H1 (cell line): ENCODE data around the gene SLC6A8. TPM values are rescaled to one million over a fixed set of nuclear protein-coding genes. Genes with fewer than 3 reads are reported as not detected.

Experiments
- CTCF ChIA-PET: fragments of 300-600 bp; sonication (Branson Sonifier 250); formaldehyde crosslinking; loops from one replicate; lab custom pipeline; 2021; ENCODE audit not compliant: partially characterized antibody; lab: Charles Lee
- POLR2A ChIA-PET: fragments of 300-600 bp; sonication (Branson Sonifier 250); formaldehyde crosslinking; loops from one replicate; lab custom pipeline; 2021; ENCODE audit warnings: inconsistent platforms; ENCODE audit not compliant: partially characterized antibody; lab: Charles Lee
- DNase-seq, 2 experiments: peaks; one replicate each; pipeline versions ENCODE4 v3.0.0 to v3.0.0-alpha.2; 2010 to 2022; ENCODE audit warnings: low spot score in 2 of 2, low read depth in 1 of 2, mixed read lengths in 1 of 2
- FAIRE-seq: peaks from 2 replicates; lab custom pipeline; 2011; peaks lifted over from hg19 to GRCh38; lab: Jason Lieb, UNC
- H2AFZ ChIP-seq: 2 replicates; pipeline ENCODE4 v1.8.1; 2012; ENCODE audit warnings: low read length, inconsistent platforms
- H2AK5ac ChIP-seq: 2 replicates; pipeline ENCODE4 v1.6.1; 2013; ENCODE audit warnings: low read depth, low read length
- H2BK120ac ChIP-seq: replicated peaks from 2 replicates; pipeline ENCODE3; 2013; ENCODE audit warnings: low read depth, low read length, inconsistent platforms
- H2BK12ac ChIP-seq: 2 replicates; pipeline ENCODE4 v1.6.1; 2013; ENCODE audit warnings: low read depth, low read length
- H2BK15ac ChIP-seq: 2 replicates; pipeline ENCODE4 v1.6.1; 2013; ENCODE audit warnings: low read length
- H2BK20ac ChIP-seq: 2 replicates; pipeline ENCODE4 v1.6.1; 2013; ENCODE audit warnings: low read length
- H2BK5ac ChIP-seq: 2 replicates; pipeline ENCODE4 v1.6.1; 2013; ENCODE audit warnings: low read depth, low read length
- H3K14ac ChIP-seq: 2 replicates; pipeline ENCODE4 v1.6.1; 2013; ENCODE audit warnings: inconsistent platforms; ENCODE audit not compliant: insufficient read length
- H3K18ac ChIP-seq: 2 replicates; pipeline ENCODE4 v1.6.1; 2013; ENCODE audit warnings: low read length; ENCODE audit errors: extremely low read depth
- H3K23ac ChIP-seq: 2 replicates; pipeline ENCODE4 v1.6.1; 2013; ENCODE audit warnings: inconsistent platforms; ENCODE audit not compliant: insufficient read length
- H3K23me2 ChIP-seq: 2 replicates; pipeline ENCODE4 v1.6.1; 2013; ENCODE audit warnings: low read depth, low read length
- H3K27ac ChIP-seq: 2 replicates; pipeline ENCODE4 v1.6.1; 2011; ENCODE audit warnings: low read depth, low read length, inconsistent platforms
- H3K27me3 ChIP-seq, 4 experiments: replicated peaks in 1 of 4; 1 replicate in 1 of 4; 2 replicates in 3 of 4; pipeline versions ENCODE4 v1.6.1 to v1.8.1; 2011 to 2013; ENCODE audit warnings: low read length in 3 of 4, mild to moderate bottlenecking in 3 of 4, inconsistent platforms in 2 of 4, mixed read lengths in 2 of 4, moderate library complexity in 1 of 4; ENCODE audit not compliant: control insufficient read depth in 3 of 4, insufficient read depth in 3 of 4; ENCODE audit errors: extremely low read depth in 1 of 4
- H3K36me3 ChIP-seq, 4 experiments: 2 replicates each; pipeline versions ENCODE4 v1.6.1 to v1.8.1; 2011 to 2013; ENCODE audit warnings: mild to moderate bottlenecking in 4 of 4, low read length in 3 of 4, moderate library complexity in 2 of 4, control low read depth in 1 of 4, inconsistent platforms in 1 of 4; ENCODE audit not compliant: insufficient read depth in 4 of 4, control insufficient read depth in 2 of 4
- H3K4ac ChIP-seq: replicated peaks from 2 replicates; pipeline ENCODE3; 2013; ENCODE audit warnings: low read length, low read depth, mixed read lengths, inconsistent platforms; ENCODE audit not compliant: insufficient read length
- H3K4me1 ChIP-seq, 4 experiments: replicated peaks in 1 of 4; 1 replicate in 1 of 4; 2 replicates in 3 of 4; pipeline versions ENCODE4 v1.6.1 to v1.8.1; 2011 to 2013; ENCODE audit warnings: low read length in 3 of 4, inconsistent platforms in 2 of 4, mixed read lengths in 1 of 4; ENCODE audit not compliant: insufficient read depth in 4 of 4, control insufficient read depth in 3 of 4
- H3K4me2 ChIP-seq, 2 experiments: 2 replicates each; pipeline versions ENCODE4 v1.6.1 to v1.8.1; 2011 to 2013; ENCODE audit warnings: low read depth in 2 of 2, low read length in 2 of 2, control low read depth in 1 of 2, inconsistent platforms in 1 of 2, mild to moderate bottlenecking in 1 of 2; ENCODE audit not compliant: insufficient read depth in 1 of 2
- H3K4me3 ChIP-seq, 4 experiments: fragments of 200-600, 300-600 bp in 1 of 4; sonication (generic), shearing (Covaris generic), sonication (Bioruptor Twin) in 1 of 4; 2 replicates each; pipeline versions ENCODE4 v1.5.1 to v1.8.1; 2011 to 2016; ENCODE audit warnings: low read length in 4 of 4, low read depth in 3 of 4, control low read depth in 2 of 4, inconsistent platforms in 2 of 4, mild to moderate bottlenecking in 2 of 4, mixed read lengths in 1 of 4, moderate library complexity in 1 of 4; ENCODE audit not compliant: insufficient read depth in 2 of 4; ENCODE audit errors: extremely low read depth in 1 of 4
- H3K56ac ChIP-seq: replicated peaks from 2 replicates; pipeline ENCODE3; 2013; ENCODE audit warnings: low read depth, mild to moderate bottlenecking, mixed read lengths, low read length, inconsistent platforms; ENCODE audit not compliant: insufficient read length
- H3K79me1 ChIP-seq: 2 replicates; pipeline ENCODE4 v1.6.1; 2013; ENCODE audit warnings: low read depth, low read length, control low read depth
- H3K79me2 ChIP-seq, 2 experiments: 2 replicates each; pipeline versions ENCODE4 v1.6.1 to v1.8.1; 2012 to 2013; ENCODE audit warnings: low read length in 2 of 2, mild to moderate bottlenecking in 2 of 2, inconsistent platforms in 1 of 2; ENCODE audit not compliant: insufficient read depth in 2 of 2, control insufficient read depth in 1 of 2
- H3K9ac ChIP-seq, 4 experiments: replicated peaks in 1 of 4; 1 replicate in 1 of 4; 2 replicates in 3 of 4; pipeline versions ENCODE4 v1.6.1 to v1.8.1; 2011 to 2013; ENCODE audit warnings: low read depth in 3 of 4, low read length in 3 of 4, control low read depth in 2 of 4, mild to moderate bottlenecking in 2 of 4, moderate library complexity in 2 of 4, inconsistent platforms in 1 of 4; ENCODE audit errors: extremely low read depth in 1 of 4
- H3K9me3 ChIP-seq, 2 experiments: 2 replicates each; pipeline versions ENCODE4 v1.6.1 to v1.8.1; 2012 to 2013; ENCODE audit warnings: mild to moderate bottlenecking in 2 of 2, moderate library complexity in 2 of 2, control low read depth in 1 of 2, inconsistent platforms in 1 of 2, low read depth in 1 of 2, low read length in 1 of 2, mixed read lengths in 1 of 2; ENCODE audit not compliant: insufficient read depth in 2 of 2
- H4K20me1 ChIP-seq, 2 experiments: replicated peaks in 1 of 2; 2 replicates each; pipeline versions ENCODE3 to v1.8.1; 2011 to 2013; ENCODE audit warnings: inconsistent platforms in 2 of 2, low read length in 2 of 2, mild to moderate bottlenecking in 1 of 2; ENCODE audit not compliant: insufficient read depth in 2 of 2, control insufficient read depth in 1 of 2
- H4K5ac ChIP-seq: 2 replicates; pipeline ENCODE4 v1.6.1; 2013; ENCODE audit warnings: low read length, low read depth, mixed read lengths, inconsistent platforms; ENCODE audit not compliant: insufficient read length
- H4K8ac ChIP-seq: 2 replicates; pipeline ENCODE4 v1.8.0; 2013; ENCODE audit warnings: mild to moderate bottlenecking, moderate library complexity, low read length, inconsistent platforms; ENCODE audit not compliant: insufficient read depth; ENCODE audit errors: extremely low read depth
- H4K91ac ChIP-seq: replicated peaks from 2 replicates; pipeline ENCODE3; 2013; ENCODE audit warnings: low read length, mixed read lengths, inconsistent platforms; ENCODE audit not compliant: insufficient read length
- E2F6 ChIP-seq: IDR thresholded peaks from 2 replicates; pipeline ENCODE4 v1.6.1; 2012; ENCODE audit warnings: inconsistent platforms
- JUND ChIP-seq: IDR thresholded peaks from 2 replicates; pipeline ENCODE4 v1.6.1; 2011; ENCODE audit warnings: mild to moderate bottlenecking, improper control_type of control experiment, low read length
- KDM1A ChIP-seq: fragments of 200-600, 300-600 bp; sonication (generic); IDR thresholded peaks from 2 replicates; pipeline ENCODE4 v1.7.1; 2016; ENCODE audit warnings: mild to moderate bottlenecking, low read length, borderline replicate concordance
- PHF8 ChIP-seq: fragments of 200-600 bp; sonication (generic); conservative IDR thresholded peaks from 2 replicates; pipeline ENCODE4 v1.7.1; 2012; ENCODE audit warnings: low read depth, mild to moderate bottlenecking, inconsistent platforms, low read length, moderate library complexity
- POLR2AphosphoS5 ChIP-seq: IDR thresholded peaks from 2 replicates; pipeline ENCODE4 v1.6.1; 2011; ENCODE audit warnings: low read depth, low read length
- POU5F1 ChIP-seq: IDR thresholded peaks from 2 replicates; pipeline ENCODE4 v1.6.1; 2011; ENCODE audit warnings: low read depth, mild to moderate bottlenecking, low read length, moderate library complexity
- WGBS, 2 experiments: shearing (Covaris generic) in 1 of 2; methylation state at CpG; one replicate each; pipeline versions ENCODE4 v1.1.6 to v1.1.7; 2013 to 2015; ENCODE audit warnings: low lambda C conversion rate in 2 of 2, mixed read lengths in 2 of 2, inconsistent platforms in 1 of 2, low coverage in 1 of 2, missing lambda C conversion rate in 1 of 2; ENCODE audit not compliant: insufficient replicate concordance in 2 of 2, insufficient coverage in 1 of 2, insufficient read length in 1 of 2; ENCODE audit errors: extremely low coverage in 1 of 2, missing lambda C conversion rate in 1 of 2; 5-methylcytosine and 5-hydroxymethylcytosine counted together
- polyA plus RNA-seq, 7 experiments: library from polyadenylated mRNA; depleted of rRNA in 3 of 7; stranded (reverse) in 5 of 7; unstranded in 2 of 7; fragments of >200 nt in 5 of 7; fragments of 200-250 nt in 2 of 7; gene quantifications; 1 replicate in 5 of 7; 2 replicates in 1 of 7; 4 replicates in 1 of 7; pipeline versions ENCODE4 v1.2.1 to v1.2.3, GENCODE V29; 2011 to 2013; ENCODE audit warnings: missing spikeins in 2 of 7, mixed read lengths in 2 of 7
- total RNA-seq: library from RNA; stranded (reverse); fragmentation: NEBNext Ultra II Directional; extraction: Animal tissue kit (Norgen Biotek cat#: 25700); gene quantifications from 2 replicates; pipeline ENCODE4 v1.2.1, GENCODE V29; 2021

Gene SLC6A8
- total and polyA plus RNA-seq, 2 of the 8 experiments (the other 6 are each of a cell fraction or from before 2014, with no cell fraction given) = 87.7 to 94.7 TPM

DNA sequence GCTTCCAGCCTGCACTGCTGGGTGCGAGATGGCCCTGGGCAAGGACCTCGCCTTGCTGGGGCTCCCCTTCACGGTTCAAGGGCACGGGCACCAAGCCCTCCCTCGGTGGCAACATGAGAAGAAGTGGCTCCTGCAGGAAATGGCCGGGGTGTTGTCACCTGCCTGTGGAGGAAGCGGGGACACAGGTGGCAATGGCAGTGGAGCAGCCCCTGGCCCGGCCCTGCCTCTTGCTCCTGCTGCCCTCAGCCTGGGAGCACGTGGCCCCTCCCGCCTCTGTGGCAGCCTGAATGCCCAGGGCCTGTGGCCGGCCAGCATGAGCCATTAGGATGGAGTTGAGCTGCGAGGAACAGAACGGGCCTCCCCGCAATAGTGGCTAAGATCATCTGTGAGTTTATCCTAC lies 53.7 kb downstream of the SLC6A8 start:
- H2BK12ac ChIP-seq = no peak overlapping the region
- no peak overlapping the region for H3K14ac ChIP-seq
- no peak overlapping the region for H2AK5ac ChIP-seq
- no peak overlapping the region for H2BK15ac ChIP-seq
- H3K4ac ChIP-seq = no peak overlapping the region
- no peak overlapping the region for H4K91ac ChIP-seq
- no peak overlapping the region for H2BK120ac ChIP-seq
- CTCF ChIA-PET = interaction anchor here (1.0 kb wide), 1 partner anchor 12 kb away, joined by 4 read pairs; no protein-coding TSS in a partner anchor
- DNase-seq (no peak), FAIRE-seq (no peak)
- H3K18ac ChIP-seq = no peak overlapping the region
- TF ChIP-seq POLR2AphosphoS5 (no peak), PHF8 (no peak), JUND (no peak), E2F6 (no peak), POU5F1 (no peak), KDM1A (no peak)
- TF ChIP-seq, all 59 proteins: peak for 0
- Histone ChIP-seq H3K27me3 (no peaks in the 10 kb centered on the region), H3K9ac (no peak overlapping the region), H3K4me3 (no peak overlapping the region), H3K56ac (no peak overlapping the region), H3K4me1 (peaks cover 0 to 3% (median 1%) of the 10 kb centered on the region in 4 experiments; a peak in 2 of 7 replicates), H3K36me3 (no peaks in the 10 kb centered on the region), H3K23me2 (no peaks in the 10 kb centered on the region), H3K23ac (no peak overlapping the region), H2AFZ (no peak overlapping the region), H3K79me2 (no peaks in the 10 kb centered on the region), H3K4me2 (no peak overlapping the region), H2BK5ac (no peak overlapping the region), H4K20me1 (no peaks in the 10 kb centered on the region), H3K9me3 (no peaks in the 10 kb centered on the region), H4K8ac (no peak overlapping the region), H3K79me1 (no peaks in the 10 kb centered on the region), H4K5ac (no peak overlapping the region), H2BK20ac (no peak overlapping the region), H3K27ac (no peak overlapping the region)
- WGBS, 2 experiments = 96% methylated on average over 4 of the region's 14 CpGs; no CpG with 5 or more reads in 1 of the 2 experiments
- POLR2A ChIA-PET = no interaction called here
